ENCODE results near the gene DAO.

The DAO gene

DNA sequence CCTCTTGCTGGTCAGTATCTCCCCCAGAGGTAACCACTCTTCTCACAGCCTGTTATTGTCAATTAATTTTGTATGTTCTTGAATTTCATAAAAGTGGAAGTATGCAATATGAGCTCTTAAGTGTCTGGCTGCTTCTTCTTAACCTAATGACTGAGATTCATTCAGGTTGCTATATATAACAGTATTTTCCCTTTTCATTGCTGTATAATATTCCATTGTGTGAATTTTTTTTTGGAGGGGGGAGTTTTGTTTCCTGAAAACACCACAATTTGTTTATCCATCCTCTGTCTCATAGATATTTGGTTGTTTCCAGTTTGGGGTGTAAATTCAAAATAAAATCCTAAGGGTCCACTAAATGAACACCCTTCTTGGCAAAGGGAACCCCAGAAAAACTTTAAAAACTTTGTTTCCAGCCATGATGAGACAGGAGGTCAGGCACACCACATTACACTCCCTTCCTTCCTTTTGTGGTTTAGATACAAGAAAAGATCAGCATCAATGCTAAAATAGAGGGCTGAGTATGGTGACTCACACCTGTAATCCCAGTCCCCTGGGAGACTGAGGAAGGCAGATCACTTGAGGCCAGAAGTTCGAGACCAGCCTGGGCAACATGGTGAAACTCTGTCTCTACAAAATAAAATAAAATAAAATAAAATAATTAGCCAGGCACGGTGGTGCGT lies 4.1 kb upstream of the DAO start:
- Histone ChIP-seq H3K27ac (ENCODE audit: low read length) (no peak overlapping the region), H3K4me1 (ENCODE audit: control insufficient read depth, insufficient read depth, low read length) (no peaks in the 10 kb centered on the region), H3K36me3 (ENCODE audit: control insufficient read depth in 2 of 2, insufficient read depth in 2 of 2, low read length in 2 of 2) (no peaks in the 10 kb centered on the region), H3K4me3 (ENCODE audit: low read length in 2 of 2) (no peak overlapping the region), H3K9me3 (ENCODE audit: control insufficient read depth in 2 of 2, low read length in 2 of 2) (no peaks in the 10 kb centered on the region), H3K9ac (ENCODE audit: low read length in 2 of 2) (no peak overlapping the region), H3K27me3 (ENCODE audit: control insufficient read depth in 1 of 2, insufficient read depth in 2 of 2, low read length in 2 of 2) (no peaks in the 10 kb centered on the region)

DNA sequence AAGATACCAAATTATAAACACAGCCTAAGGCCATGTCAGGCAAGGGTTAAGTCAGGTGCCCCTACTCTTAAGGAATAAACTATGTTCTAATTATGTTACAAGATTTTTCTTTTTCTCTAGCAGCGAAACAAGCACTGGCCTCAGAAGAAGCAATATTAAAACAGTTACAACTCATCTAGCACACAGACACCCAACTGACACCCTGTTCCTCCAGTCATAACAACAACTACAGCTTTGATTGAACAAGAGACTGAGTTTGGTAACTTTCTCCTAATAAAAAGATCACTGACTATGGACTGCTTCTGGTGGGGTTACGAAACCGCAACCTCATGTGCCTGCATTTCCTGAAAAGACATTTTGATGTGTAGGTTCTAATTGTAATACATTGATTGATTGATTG lies 3.3 kb upstream of the DAO start:
- Histone ChIP-seq H3K27ac (ENCODE audit: low read length) (no peak overlapping the region), H3K4me3 (ENCODE audit: low read length in 2 of 2) (no peak overlapping the region), H3K9me3 (ENCODE audit: control insufficient read depth in 2 of 2, low read length in 2 of 2) (no peaks in the 10 kb centered on the region), H3K9ac (ENCODE audit: low read length in 2 of 2) (no peak overlapping the region), H3K36me3 (ENCODE audit: control insufficient read depth in 2 of 2, insufficient read depth in 2 of 2, low read length in 2 of 2) (no peaks in the 10 kb centered on the region), H3K4me1 (ENCODE audit: control insufficient read depth, insufficient read depth, low read length) (no peaks in the 10 kb centered on the region), H3K27me3 (ENCODE audit: control insufficient read depth in 1 of 2, insufficient read depth in 2 of 2, low read length in 2 of 2) (no peaks in the 10 kb centered on the region)

DNA sequence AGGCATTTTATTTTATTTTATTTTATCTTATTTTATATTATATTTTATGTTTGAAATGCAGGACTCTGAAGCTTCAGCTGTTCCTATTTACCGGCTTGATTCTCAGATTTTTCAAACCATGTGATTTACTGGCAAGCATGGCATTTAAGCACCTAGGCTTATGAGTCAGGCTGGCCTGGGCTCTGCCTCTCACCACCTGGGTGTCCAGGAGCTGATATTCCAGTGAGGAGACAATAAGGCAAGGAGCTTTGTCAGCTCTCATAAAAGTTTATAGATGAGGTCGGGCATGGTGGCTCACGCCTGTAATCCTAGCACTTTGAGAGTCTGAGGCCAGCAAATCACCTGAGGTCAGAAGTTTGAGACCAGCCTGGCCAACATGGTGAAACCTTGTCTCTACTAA lies 2.1 kb downstream of the DAO start:
- H3K4me1 ChIP-seq (ENCODE audit: control insufficient read depth, insufficient read depth, low read length): no peaks in the 10 kb centered on the region
- no peaks in the 10 kb centered on the region for H3K27me3 ChIP-seq (ENCODE audit: control insufficient read depth in 1 of 2, insufficient read depth in 2 of 2, low read length in 2 of 2)
- no peak overlapping the region for H3K9ac ChIP-seq (ENCODE audit: low read length in 2 of 2)
- H3K27ac ChIP-seq (ENCODE audit: low read length): no peak overlapping the region
- no peaks in the 10 kb centered on the region for H3K36me3 ChIP-seq (ENCODE audit: control insufficient read depth in 2 of 2, insufficient read depth in 2 of 2, low read length in 2 of 2)
- H3K9me3 ChIP-seq (ENCODE audit: control insufficient read depth in 2 of 2, low read length in 2 of 2): no peaks in the 10 kb centered on the region
- no peak overlapping the region for H3K4me3 ChIP-seq (ENCODE audit: low read length in 2 of 2)

DNA sequence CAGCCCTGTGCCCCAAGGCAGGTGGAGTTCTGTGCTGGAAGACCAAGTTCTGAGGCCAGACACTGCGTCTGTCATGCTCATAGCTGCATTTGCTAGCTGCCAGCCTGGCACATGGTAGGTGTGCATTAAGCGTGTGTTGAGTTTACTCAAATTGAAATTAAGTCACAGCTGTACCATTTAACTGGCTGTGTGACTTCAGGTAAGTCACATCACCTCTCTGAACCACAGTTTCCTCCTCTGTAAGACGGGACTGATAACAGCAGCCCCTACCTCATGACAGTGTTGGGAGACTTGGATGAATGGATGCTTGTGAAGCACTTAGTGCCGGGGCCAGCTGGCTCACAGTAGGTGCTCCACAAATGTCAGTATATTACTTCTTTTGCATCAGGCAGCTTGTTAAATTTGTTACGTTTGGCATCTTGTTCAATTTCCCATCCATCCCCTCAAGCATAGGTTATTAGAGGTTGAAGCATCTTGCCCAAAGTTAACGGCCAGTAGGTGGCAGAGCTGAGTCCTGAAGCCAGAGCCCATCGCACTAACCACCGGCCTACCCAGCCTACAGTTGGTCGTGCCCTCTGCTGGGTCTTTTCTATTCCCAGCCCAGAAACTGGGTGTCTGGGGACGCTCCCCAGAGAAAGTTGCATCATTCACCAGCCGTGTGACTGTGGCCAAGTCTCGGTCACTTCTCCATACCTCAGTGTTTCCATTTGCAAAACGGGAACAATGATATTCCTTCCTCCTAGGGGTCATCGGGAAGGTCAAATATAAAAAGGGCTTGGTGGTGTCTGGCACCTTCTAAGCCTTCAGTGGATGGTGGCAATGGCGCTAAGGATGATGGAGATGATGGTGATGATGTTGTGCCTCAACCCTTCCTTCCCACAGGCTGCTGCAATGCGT lies 4.5 kb downstream of the DAO start:
- H3K4me3 ChIP-seq (ENCODE audit: low read length in 2 of 2): no peak overlapping the region
- no peaks in the 10 kb centered on the region for H3K9me3 ChIP-seq (ENCODE audit: control insufficient read depth in 2 of 2, low read length in 2 of 2)
- no peaks in the 10 kb centered on the region for H3K4me1 ChIP-seq (ENCODE audit: control insufficient read depth, insufficient read depth, low read length)
- no peak overlapping the region for H3K9ac ChIP-seq (ENCODE audit: low read length in 2 of 2)
- H3K27me3 ChIP-seq (ENCODE audit: control insufficient read depth in 1 of 2, insufficient read depth in 2 of 2, low read length in 2 of 2): no peaks in the 10 kb centered on the region
- no peaks in the 10 kb centered on the region for H3K36me3 ChIP-seq (ENCODE audit: control insufficient read depth in 2 of 2, insufficient read depth in 2 of 2, low read length in 2 of 2)
- no peak overlapping the region for H3K27ac ChIP-seq (ENCODE audit: low read length)

DNA sequence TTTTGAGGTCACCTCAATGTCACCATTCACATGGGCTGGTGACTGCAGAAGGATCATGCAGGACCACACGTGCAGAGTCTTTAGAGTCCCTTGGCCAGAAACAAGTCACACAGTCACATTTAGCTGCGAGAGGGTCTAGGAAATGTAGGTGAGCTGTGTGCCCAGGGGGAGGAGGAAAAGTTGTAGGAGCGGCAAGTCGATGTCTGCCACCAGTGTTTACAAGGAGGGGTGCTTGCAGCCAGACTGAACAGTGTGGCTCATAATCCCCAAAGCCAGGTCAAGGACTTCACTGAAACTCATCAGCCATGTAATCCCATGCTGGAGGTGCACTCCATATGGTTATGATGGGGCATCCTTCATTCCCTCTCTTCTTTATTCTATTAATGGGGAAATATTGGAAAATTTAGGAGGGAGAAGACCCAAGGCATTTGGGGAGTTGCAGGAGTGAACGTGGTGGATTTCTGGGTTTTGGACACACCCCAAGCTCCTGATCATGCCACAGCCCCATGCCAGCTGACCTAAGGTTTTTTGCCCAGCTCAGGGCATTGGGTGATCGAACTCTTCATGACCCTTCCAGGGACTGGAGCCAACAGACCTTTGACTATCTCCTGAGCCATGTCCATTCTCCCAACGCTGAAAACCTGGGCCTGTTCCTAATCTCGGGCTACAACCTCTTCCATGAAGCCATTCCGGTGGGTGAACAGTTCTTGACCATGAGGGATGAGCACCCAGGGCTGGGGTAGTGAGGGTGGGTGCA lies 7.2 kb downstream of the DAO start:
- no peaks in the 10 kb centered on the region for H3K4me1 ChIP-seq (ENCODE audit: control insufficient read depth, insufficient read depth, low read length)
- no peak overlapping the region for H3K4me3 ChIP-seq (ENCODE audit: low read length in 2 of 2)
- H3K9ac ChIP-seq (ENCODE audit: low read length in 2 of 2): no peak overlapping the region
- peaks cover 3 to 10% of the 10 kb centered on the region in 2 donors for H3K9me3 ChIP-seq (ENCODE audit: control insufficient read depth in 2 of 2, low read length in 2 of 2)
- no peaks in the 10 kb centered on the region for H3K36me3 ChIP-seq (ENCODE audit: control insufficient read depth in 2 of 2, insufficient read depth in 2 of 2, low read length in 2 of 2)
- no peaks in the 10 kb centered on the region for H3K27me3 ChIP-seq (ENCODE audit: control insufficient read depth in 1 of 2, insufficient read depth in 2 of 2, low read length in 2 of 2)
- H3K27ac ChIP-seq (ENCODE audit: low read length): no peak overlapping the region

DNA sequence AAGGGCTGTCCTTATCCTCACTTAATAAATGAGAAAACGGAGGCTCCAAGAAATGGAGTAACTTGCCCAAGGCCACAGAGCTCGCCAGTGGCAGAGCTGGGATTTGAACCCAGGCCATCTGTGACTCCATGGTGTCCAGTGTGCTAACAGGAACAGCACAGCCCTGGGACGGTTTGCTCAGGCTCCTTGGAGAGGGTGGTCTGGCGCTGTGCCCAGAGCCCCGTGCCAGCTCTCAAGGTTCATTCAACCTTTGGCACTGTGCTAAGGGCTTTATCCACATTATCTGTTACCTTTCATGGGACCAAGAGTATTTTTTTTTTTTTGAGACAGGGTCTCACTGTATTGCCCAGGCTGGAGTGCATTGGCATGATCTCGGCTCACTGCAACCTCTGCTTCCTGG lies 8.1 kb downstream of the DAO start:
- no peaks in the 10 kb centered on the region for H3K36me3 ChIP-seq (ENCODE audit: control insufficient read depth in 2 of 2, insufficient read depth in 2 of 2, low read length in 2 of 2)
- H3K27ac ChIP-seq (ENCODE audit: low read length): no peak overlapping the region
- H3K27me3 ChIP-seq (ENCODE audit: control insufficient read depth in 1 of 2, insufficient read depth in 2 of 2, low read length in 2 of 2): no peaks in the 10 kb centered on the region
- no peak overlapping the region for H3K9ac ChIP-seq (ENCODE audit: low read length in 2 of 2)
- no peak overlapping the region for H3K4me3 ChIP-seq (ENCODE audit: low read length in 2 of 2)
- H3K9me3 ChIP-seq (ENCODE audit: control insufficient read depth in 2 of 2, low read length in 2 of 2): peaks cover 3 to 10% of the 10 kb centered on the region in 2 donors
- H3K4me1 ChIP-seq (ENCODE audit: control insufficient read depth, insufficient read depth, low read length): no peaks in the 10 kb centered on the region

DNA sequence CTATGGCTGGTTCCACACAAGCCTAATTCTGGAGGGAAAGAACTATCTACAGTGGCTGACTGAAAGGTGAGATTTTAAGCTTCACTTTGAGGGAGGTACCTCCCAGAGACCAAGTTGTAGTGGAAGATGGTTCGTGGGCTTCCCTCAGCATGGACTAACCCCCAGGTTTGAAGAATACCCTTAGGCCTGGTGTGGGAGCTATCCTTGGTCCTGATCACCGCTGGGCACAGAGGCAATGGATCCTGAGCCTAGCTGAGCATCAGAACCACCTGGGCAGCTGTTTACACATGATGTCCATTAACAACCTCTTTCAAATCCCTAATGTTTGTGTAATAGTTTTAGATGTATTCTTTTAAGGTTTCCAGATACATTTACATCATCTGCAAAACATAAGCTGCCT lies 10.3 kb downstream of the DAO start:
- Histone ChIP-seq H3K4me3 (ENCODE audit: low read length in 2 of 2) (no peak overlapping the region), H3K36me3 (ENCODE audit: control insufficient read depth in 2 of 2, insufficient read depth in 2 of 2, low read length in 2 of 2) (no peaks in the 10 kb centered on the region), H3K27me3 (ENCODE audit: control insufficient read depth in 1 of 2, insufficient read depth in 2 of 2, low read length in 2 of 2) (no peaks in the 10 kb centered on the region), H3K9me3 (ENCODE audit: control insufficient read depth in 2 of 2, low read length in 2 of 2) (peaks cover 3 to 10% of the 10 kb centered on the region in 2 donors), H3K9ac (ENCODE audit: low read length in 2 of 2) (no peak overlapping the region), H3K27ac (ENCODE audit: low read length) (no peak overlapping the region), H3K4me1 (ENCODE audit: control insufficient read depth, insufficient read depth, low read length) (no peaks in the 10 kb centered on the region)

DNA sequence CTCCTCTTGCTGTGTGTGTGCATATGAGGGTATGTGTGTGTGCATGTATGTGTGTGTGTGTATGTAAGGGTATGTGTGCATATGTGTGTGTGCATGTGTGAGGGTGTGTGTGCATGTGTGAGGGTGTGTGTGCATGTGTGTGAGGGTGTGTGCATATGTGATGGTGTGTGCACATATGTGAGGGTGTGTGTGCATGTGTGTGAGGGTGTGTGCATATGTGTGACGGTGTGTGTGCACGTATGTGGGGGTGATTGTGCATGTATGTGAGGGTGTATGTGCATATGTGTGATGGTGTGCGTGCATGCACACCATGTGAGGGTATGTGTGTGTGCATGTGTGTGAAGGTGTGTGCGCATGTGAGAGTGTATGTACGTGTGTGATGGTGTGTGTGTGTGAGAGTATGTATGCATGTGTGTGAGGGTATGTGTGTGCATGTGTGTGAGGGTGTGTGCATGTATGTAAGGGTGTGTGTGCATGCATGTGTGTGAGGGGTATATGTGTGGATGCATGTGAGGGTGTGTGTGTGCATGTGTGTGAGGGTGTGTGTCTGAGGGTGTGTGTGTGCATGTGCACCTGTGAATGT lies 15.4 kb downstream of the DAO start:
- Histone ChIP-seq H3K36me3 (ENCODE audit: control insufficient read depth in 2 of 2, insufficient read depth in 2 of 2, low read length in 2 of 2) (no peaks in the 10 kb centered on the region), H3K4me3 (ENCODE audit: low read length in 2 of 2) (no peak overlapping the region), H3K4me1 (ENCODE audit: control insufficient read depth, insufficient read depth, low read length) (no peaks in the 10 kb centered on the region), H3K27ac (ENCODE audit: low read length) (no peak overlapping the region), H3K27me3 (ENCODE audit: control insufficient read depth in 1 of 2, insufficient read depth in 2 of 2, low read length in 2 of 2) (peaks cover 0 to 9% of the 10 kb centered on the region in 2 donors), H3K9me3 (ENCODE audit: control insufficient read depth in 2 of 2, low read length in 2 of 2) (peaks cover 0 to 3% of the 10 kb centered on the region in 2 donors), H3K9ac (ENCODE audit: low read length in 2 of 2) (no peak overlapping the region)

DNA sequence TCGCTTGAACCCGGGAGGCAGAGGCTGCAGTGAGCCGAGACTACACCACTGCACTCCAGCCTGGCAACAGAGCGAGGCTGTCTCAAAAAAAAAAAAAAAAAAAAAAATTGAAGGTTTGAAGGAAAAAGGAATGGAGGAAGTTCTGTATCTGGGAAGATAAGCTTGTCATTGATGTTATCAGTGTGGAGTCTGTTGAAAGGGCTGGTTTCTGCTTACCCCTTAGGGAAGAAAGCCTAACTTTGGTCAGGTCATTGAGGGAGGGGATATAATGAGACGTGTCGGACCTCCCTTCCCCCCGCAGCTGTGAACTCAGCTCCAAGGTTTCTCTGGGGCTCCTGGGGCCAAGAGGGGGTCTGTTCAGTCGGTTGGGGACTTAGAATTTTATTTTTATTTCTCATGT lies 16.4 kb downstream of the DAO start:
- Histone ChIP-seq H3K9me3 (ENCODE audit: control insufficient read depth in 2 of 2, low read length in 2 of 2) (no peaks in the 10 kb centered on the region), H3K36me3 (ENCODE audit: control insufficient read depth in 2 of 2, insufficient read depth in 2 of 2, low read length in 2 of 2) (no peaks in the 10 kb centered on the region), H3K27me3 (ENCODE audit: control insufficient read depth in 1 of 2, insufficient read depth in 2 of 2, low read length in 2 of 2) (peaks cover 0 to 9% of the 10 kb centered on the region in 2 donors), H3K4me1 (ENCODE audit: control insufficient read depth, insufficient read depth, low read length) (no peaks in the 10 kb centered on the region), H3K4me3 (ENCODE audit: low read length in 2 of 2) (no peak overlapping the region), H3K27ac (ENCODE audit: low read length) (no peak overlapping the region), H3K9ac (ENCODE audit: low read length in 2 of 2) (no peak overlapping the region)

DNA sequence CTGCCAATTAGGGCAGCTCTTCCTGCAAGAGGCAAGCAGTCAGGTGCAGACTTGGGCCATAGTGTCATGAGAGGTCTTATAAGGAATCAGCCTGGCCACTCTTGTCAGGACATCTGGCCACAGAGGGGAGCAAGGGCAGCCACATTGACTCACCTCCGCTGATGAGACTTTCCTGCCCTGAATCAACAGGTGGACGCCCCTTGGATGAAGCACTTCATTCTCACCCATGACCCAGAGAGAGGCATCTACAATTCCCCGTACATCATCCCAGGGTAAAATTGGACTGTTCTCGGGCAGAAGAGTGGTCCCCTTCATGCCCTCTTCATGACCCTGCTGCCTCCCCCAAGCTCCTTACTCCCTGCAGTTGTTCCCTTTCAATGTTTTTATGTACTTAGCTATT lies 16.9 kb downstream of the DAO start:
- Histone ChIP-seq H3K4me1 (ENCODE audit: control insufficient read depth, insufficient read depth, low read length) (no peaks in the 10 kb centered on the region), H3K27ac (ENCODE audit: low read length) (no peak overlapping the region), H3K4me3 (ENCODE audit: low read length in 2 of 2) (no peak overlapping the region), H3K9me3 (ENCODE audit: control insufficient read depth in 2 of 2, low read length in 2 of 2) (no peaks in the 10 kb centered on the region), H3K36me3 (ENCODE audit: control insufficient read depth in 2 of 2, insufficient read depth in 2 of 2, low read length in 2 of 2) (no peaks in the 10 kb centered on the region), H3K9ac (ENCODE audit: low read length in 2 of 2) (no peak overlapping the region), H3K27me3 (ENCODE audit: control insufficient read depth in 1 of 2, insufficient read depth in 2 of 2, low read length in 2 of 2) (peaks cover 0 to 9% of the 10 kb centered on the region in 2 donors)

Measured in stomach smooth muscle (tissue), 2 donors.